Adipocyte (in vitro differentiated cells): ENCODE results near the gene MPRIP.
A peak's percentile ranks its signal among the peaks of the same experiment; 100 is the strongest.

ENCODE experiments used
- DNase-seq: peaks from one replicate; pipeline ENCODE4 v3.0.0-alpha.2; 2015; ENCODE audit warnings: low read depth
- H3K27me3 ChIP-seq: replicated peaks from 2 replicates; pipeline ENCODE4 v1.7.0; 2013; ENCODE audit warnings: mild to moderate bottlenecking, low read length, moderate library complexity; ENCODE audit not compliant: control insufficient read depth, insufficient read depth
- H3K36me3 ChIP-seq: 2 replicates; pipeline ENCODE4 v1.7.0; 2013; ENCODE audit warnings: low read length, mild to moderate bottlenecking, moderate library complexity; ENCODE audit not compliant: control insufficient read depth, insufficient read depth, severe bottlenecking
- H3K4me1 ChIP-seq: 2 replicates; pipeline ENCODE4 v1.7.0; 2013; ENCODE audit warnings: mild to moderate bottlenecking, low read length, moderate library complexity; ENCODE audit not compliant: control insufficient read depth, insufficient read depth
- H3K4me3 ChIP-seq: 2 replicates; pipeline ENCODE4 v1.7.0; 2013; ENCODE audit warnings: mild to moderate bottlenecking, low read length, moderate library complexity
- H3K9ac ChIP-seq: 2 replicates; pipeline ENCODE4 v1.7.0; 2013; ENCODE audit warnings: mild to moderate bottlenecking, low read length, moderate library complexity
- H3K9me3 ChIP-seq: 2 replicates; pipeline ENCODE4 v1.7.0; 2013; ENCODE audit warnings: mild to moderate bottlenecking, low read length, moderate library complexity; ENCODE audit not compliant: control insufficient read depth

Gene MPRIP

GRCh38 chr17:17235212-17236174 lies 193.2 kb downstream of the MPRIP start:
- peak overlapping the region; percentile 100 for H3K9ac ChIP-seq
- peak; percentile 24 for DNase-seq
- H3K4me3 ChIP-seq, result peak overlapping the region; percentile 98
- peaks cover 24% of the 10 kb centered on the region for H3K36me3 ChIP-seq
- H3K9me3 ChIP-seq, result no peaks in the 10 kb centered on the region
- peaks cover 17% of the 10 kb centered on the region for H3K4me1 ChIP-seq
- H3K27me3 ChIP-seq, result no peaks in the 10 kb centered on the region

- H3K36me3 ChIP-seq, result peaks cover 15% of the 10 kb centered on the region
- peaks cover 17% of the 10 kb centered on the region for H3K4me1 ChIP-seq
- peak; percentile 63 for DNase-seq
- no peaks in the 10 kb centered on the region for H3K9me3 ChIP-seq
- peak overlapping the region; percentile 100 for H3K9ac ChIP-seq
- no peaks in the 10 kb centered on the region for H3K27me3 ChIP-seq
- H3K4me3 ChIP-seq, result peak overlapping the region; percentile 98
Measured at GRCh38 chr17:17236295-17237025, 194.2 kb downstream of the MPRIP start.

GRCh38 chr17:17237026-17237799 lies 195.0 kb downstream of the MPRIP start, which contains the start of gene FLCN:
TSS of gene FLCN (minus strand) at chr17:17237168. CDS start at chr17:17228137, 9,031 bp downstream.
- Histone ChIP-seq H3K27me3 (no peaks in the 10 kb centered on the region), H3K9ac (peak within 1 kb of the TSS; percentile 100), H3K9me3 (no peaks in the 10 kb centered on the region), H3K4me3 (peak within 1 kb of the TSS; percentile 98), H3K36me3 (peaks cover 8% of the 10 kb centered on the region), H3K4me1 (peaks cover 17% of the 10 kb centered on the region)
- peak; percentile 97 for DNase-seq

- Histone ChIP-seq H3K4me1 (peaks cover 12% of the 10 kb centered on the region), H3K27me3 (no peaks in the 10 kb centered on the region), H3K36me3 (no peaks in the 10 kb centered on the region), H3K9me3 (no peaks in the 10 kb centered on the region), H3K9ac (no peak overlapping the region), H3K4me3 (no peak overlapping the region)
- DNase-seq, result no peak
Measured at GRCh38 chr17:17239832-17240231, 197.6 kb downstream of the MPRIP start.

GRCh38 chr17:17241656-17242055 lies 199.4 kb downstream of the MPRIP start:
- H3K9ac ChIP-seq, result no peak overlapping the region
- no peak overlapping the region for H3K4me3 ChIP-seq
- no peak for DNase-seq
- no peaks in the 10 kb centered on the region for H3K27me3 ChIP-seq
- no peaks in the 10 kb centered on the region for H3K4me1 ChIP-seq
- no peaks in the 10 kb centered on the region for H3K9me3 ChIP-seq
- H3K36me3 ChIP-seq, result peaks cover 12% of the 10 kb centered on the region

- peaks cover 18% of the 10 kb centered on the region for H3K36me3 ChIP-seq
- no peak overlapping the region for H3K4me3 ChIP-seq
- H3K9ac ChIP-seq, result no peak overlapping the region
- no peak for DNase-seq
- H3K4me1 ChIP-seq, result no peaks in the 10 kb centered on the region
- H3K27me3 ChIP-seq, result no peaks in the 10 kb centered on the region
- H3K9me3 ChIP-seq, result no peaks in the 10 kb centered on the region
Measured at GRCh38 chr17:17242246-17242645, 200.0 kb downstream of the MPRIP start.
